GM10248 (cell line): ENCODE results near the gene CAMK1.

Experiments used
- CTCF ChIA-PET: fragments of 300-600 bp; sonication (Branson Sonifier 250); formaldehyde crosslinking; extraction: SDS; loops from one replicate; lab custom pipeline; 2021; ENCODE audit warnings: antibody characterized with exemption; lab: Yijun Ruan, JAX
- POLR2A ChIA-PET: fragments of 350-650 bp; sonication (Branson Sonifier 250); formaldehyde crosslinking; extraction: SDS; loops from one replicate; lab custom pipeline; 2020; ENCODE audit warnings: antibody characterized with exemption; lab: Yijun Ruan, JAX
- DNase-seq: peaks from one replicate; pipeline ENCODE4 v3.0.0; 2012; ENCODE audit errors: extremely low spot score
- TF ChIP-seq, protein P1 (sequence below): IDR thresholded peaks from 2 replicates; pipeline ENCODE4 v1.5.1; 2012; ENCODE audit warnings: mild to moderate bottlenecking, low read depth; ENCODE audit errors: extremely low read depth, missing control alignments, control extremely low read depth

Gene CAMK1

DNA sequence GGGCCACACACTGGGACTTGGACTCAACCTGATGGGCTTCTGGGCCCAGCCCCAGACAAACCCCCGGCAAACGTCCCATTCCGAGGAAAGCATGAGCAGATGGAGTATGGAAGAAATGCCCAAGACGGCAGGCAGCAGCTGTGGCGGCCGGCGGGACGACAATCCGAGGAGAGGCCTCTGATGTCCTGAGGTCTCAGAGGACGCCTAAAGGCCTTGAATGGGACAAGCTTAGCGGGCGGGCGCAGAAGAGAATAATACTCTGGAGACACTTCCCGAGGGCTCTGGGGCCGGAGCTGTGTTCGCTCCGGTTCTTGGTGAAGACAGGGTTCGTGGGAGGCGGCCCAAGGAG is 20.5 kb downstream of the CAMK1 start:
- TF ChIP-seq, protein P1, sequence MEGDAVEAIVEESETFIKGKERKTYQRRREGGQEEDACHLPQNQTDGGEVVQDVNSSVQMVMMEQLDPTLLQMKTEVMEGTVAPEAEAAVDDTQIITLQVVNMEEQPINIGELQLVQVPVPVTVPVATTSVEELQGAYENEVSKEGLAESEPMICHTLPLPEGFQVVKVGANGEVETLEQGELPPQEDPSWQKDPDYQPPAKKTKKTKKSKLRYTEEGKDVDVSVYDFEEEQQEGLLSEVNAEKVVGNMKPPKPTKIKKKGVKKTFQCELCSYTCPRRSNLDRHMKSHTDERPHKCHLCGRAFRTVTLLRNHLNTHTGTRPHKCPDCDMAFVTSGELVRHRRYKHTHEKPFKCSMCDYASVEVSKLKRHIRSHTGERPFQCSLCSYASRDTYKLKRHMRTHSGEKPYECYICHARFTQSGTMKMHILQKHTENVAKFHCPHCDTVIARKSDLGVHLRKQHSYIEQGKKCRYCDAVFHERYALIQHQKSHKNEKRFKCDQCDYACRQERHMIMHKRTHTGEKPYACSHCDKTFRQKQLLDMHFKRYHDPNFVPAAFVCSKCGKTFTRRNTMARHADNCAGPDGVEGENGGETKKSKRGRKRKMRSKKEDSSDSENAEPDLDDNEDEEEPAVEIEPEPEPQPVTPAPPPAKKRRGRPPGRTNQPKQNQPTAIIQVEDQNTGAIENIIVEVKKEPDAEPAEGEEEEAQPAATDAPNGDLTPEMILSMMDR: no peak
- no peak for DNase-seq
- CTCF ChIA-PET: interaction anchor here (1.0 to 4.5 kb wide), 6 partner anchors 9 to 78 kb away, joined by 3 to 21 read pairs (median 4); partner anchors contain the start of genes ARPC4 and TADA3
- POLR2A ChIA-PET: interaction anchor here (0.5 to 2.9 kb wide), 5 partner anchors 14 to 237 kb away, joined by 3 to 11 read pairs (median 4); partner anchors contain the start of genes ARPC4, BRPF1, EMC3 and TADA3

DNA sequence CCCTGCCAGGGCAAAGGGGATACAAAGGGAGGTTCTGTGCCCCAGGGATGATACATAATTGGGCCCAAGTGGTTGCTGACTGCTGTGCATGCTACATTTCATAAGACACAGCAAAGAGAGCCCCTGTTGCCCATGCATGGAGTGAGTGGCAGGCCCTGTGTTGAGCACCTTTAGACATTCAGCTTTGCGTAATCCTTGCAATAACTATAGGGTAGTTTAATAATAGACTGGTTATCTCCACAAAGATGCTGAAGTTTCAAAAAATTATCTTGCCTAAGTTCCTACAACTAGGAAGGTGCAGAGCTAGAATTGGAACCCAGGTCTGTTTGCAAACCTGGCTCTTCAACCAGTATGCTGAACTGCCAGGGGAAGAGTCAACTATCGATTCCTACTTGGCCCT is 21.7 kb downstream of the CAMK1 start:
- ChIA-PET POLR2A (no interaction called here), CTCF (interaction anchor here (1.1 to 4.5 kb wide), 2 partner anchors 11 to 14 kb away, joined by 3 to 21 read pairs; no protein-coding TSS in a partner anchor)
- TF ChIP-seq, protein P1: no peak
- DNase-seq: no peak

DNA sequence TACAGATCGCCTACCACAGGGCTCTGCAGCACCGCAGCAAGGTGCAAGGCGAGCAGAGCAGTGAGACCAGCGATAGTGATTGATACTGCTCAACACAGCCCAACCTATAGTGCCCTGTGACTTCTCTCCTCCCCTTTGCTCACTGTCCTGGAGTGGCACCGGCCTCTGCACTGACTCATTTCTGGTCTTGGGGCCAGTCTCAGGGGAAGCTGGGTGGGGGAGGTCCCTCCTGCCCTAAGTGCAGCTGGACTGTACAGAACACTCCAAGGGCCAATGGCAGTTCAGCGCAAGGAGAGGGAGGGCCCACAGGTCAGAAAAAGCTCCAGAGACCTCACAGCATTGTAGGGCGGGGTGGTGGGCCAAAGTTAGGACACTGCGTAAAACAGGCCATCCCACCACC is 22.5 kb downstream of the CAMK1 start:
- TF ChIP-seq, protein P1: no peak
- ChIA-PET POLR2A (interaction anchor here (0.6 to 0.7 kb wide), 2 partner anchors 10 to 15 kb away, joined by 3 read pairs; no protein-coding TSS in a partner anchor), CTCF (interaction anchor here (2.0 to 4.5 kb wide), 2 partner anchors 10 to 13 kb away, joined by 6 to 21 read pairs; no protein-coding TSS in a partner anchor)
- DNase-seq: no peak

DNA sequence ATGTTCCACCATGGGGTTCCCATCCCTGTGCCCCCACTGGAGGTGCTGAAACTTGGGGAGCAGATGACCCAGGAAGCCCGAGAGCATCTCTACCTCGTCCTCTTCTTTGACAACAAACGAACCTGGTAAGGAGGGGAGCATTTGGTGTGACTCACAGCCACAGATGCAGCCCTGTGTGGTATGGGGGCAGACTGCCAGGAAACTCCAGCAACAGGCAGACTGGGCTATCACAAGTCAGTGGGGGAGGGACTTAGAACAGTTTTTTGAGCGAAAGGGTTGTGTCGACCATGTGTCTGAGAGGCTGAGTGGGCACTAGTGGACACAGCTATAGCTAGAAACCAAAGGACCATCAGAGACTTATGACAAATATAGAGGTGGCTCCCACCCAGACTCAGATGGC is 23.4 kb downstream of the CAMK1 start:
- TF ChIP-seq, protein P1: no peak
- DNase-seq: no peak
- ChIA-PET POLR2A (interaction anchor here (1.0 kb wide), 1 partner anchor 46 kb away, joined by 3 read pairs; the partner anchor contains the start of genes ARPC4 and TADA3), CTCF (interaction anchor here (1.0 to 2.0 kb wide), 2 partner anchors 9 to 13 kb away, joined by 4 to 6 read pairs; no protein-coding TSS in a partner anchor)

DNA sequence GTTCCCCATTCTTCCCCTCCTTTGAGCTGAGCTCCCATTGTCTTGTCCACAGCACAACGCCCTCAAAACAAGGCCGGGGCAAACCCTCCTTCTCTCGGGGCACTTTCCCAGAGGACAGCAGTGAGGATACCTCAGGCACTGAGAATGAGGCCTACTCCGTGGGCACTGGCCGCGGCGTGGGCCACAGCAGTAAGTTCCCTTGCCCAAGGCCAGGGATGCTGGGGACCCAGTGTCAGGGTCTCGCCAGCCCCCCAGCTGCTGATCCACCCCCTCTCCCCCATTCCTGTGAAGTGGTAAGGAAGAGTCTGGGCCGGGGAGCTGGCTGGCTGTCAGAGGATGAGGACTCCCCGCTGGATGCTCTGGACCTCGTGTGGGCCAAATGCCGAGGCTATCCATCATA is 24.2 kb downstream of the CAMK1 start:
- no peak for DNase-seq
- TF ChIP-seq, protein P1: no peak
- ChIA-PET POLR2A (interaction anchor here (1.0 kb wide), 1 partner anchor 47 kb away, joined by 3 read pairs; the partner anchor contains the start of genes ARPC4 and TADA3), CTCF (interaction anchor here (1.0 to 5.6 kb wide), 2 partner anchors 12 kb away, joined by 4 to 26 read pairs; partner anchors contain the start of gene BRPF1)

DNA sequence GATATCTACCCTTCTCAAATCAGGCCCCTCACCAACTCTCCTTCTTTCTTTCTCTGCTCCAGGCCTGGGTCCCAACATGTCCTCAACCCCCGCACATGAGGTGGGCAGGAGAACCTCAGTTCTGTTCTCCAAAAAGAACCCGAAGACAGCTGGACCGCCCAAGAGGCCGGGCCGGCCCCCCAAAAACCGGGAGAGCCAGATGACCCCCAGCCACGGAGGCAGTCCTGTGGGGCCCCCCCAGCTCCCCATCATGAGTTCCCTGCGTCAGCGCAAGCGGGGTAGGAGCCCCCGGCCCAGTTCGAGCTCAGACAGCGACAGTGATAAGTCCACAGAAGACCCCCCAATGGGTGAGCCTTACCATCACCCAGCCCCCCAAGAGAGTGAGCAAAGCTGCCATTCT is 25.6 kb downstream of the CAMK1 start:
- ChIA-PET POLR2A (no interaction called here), CTCF (interaction anchor here (0.9 to 5.6 kb wide), 3 partner anchors 11 to 18 kb away, joined by 3 to 26 read pairs (median 3); partner anchors contain the start of gene BRPF1)
- DNase-seq: no peak
- TF ChIP-seq, protein P1: no peak
